ENCODE results near the gene CXCR4.

GRCh38 chr2:136136931-136137330, 19.0 kb upstream of the CXCR4 start:
- TF ChIP-seq, protein P1, sequence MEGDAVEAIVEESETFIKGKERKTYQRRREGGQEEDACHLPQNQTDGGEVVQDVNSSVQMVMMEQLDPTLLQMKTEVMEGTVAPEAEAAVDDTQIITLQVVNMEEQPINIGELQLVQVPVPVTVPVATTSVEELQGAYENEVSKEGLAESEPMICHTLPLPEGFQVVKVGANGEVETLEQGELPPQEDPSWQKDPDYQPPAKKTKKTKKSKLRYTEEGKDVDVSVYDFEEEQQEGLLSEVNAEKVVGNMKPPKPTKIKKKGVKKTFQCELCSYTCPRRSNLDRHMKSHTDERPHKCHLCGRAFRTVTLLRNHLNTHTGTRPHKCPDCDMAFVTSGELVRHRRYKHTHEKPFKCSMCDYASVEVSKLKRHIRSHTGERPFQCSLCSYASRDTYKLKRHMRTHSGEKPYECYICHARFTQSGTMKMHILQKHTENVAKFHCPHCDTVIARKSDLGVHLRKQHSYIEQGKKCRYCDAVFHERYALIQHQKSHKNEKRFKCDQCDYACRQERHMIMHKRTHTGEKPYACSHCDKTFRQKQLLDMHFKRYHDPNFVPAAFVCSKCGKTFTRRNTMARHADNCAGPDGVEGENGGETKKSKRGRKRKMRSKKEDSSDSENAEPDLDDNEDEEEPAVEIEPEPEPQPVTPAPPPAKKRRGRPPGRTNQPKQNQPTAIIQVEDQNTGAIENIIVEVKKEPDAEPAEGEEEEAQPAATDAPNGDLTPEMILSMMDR (IDR thresholded peaks at IDR 0.05): no peak
- TF ChIP-seq MAX (CRISPR knock-in tag; IDR thresholded peaks at IDR 0.05) (no peak), TEAD4 (CRISPR knock-in tag; IDR thresholded peaks at IDR 0.05) (no peak), ATF2 (CRISPR knock-in tag; IDR thresholded peaks at IDR 0.05; ENCODE audit: borderline replicate concordance, low read depth) (no peak), EMX1 (CRISPR knock-in tag; IDR thresholded peaks at IDR 0.05) (no peak), RORB (CRISPR knock-in tag; IDR thresholded peaks at IDR 0.05) (no peak)
- TF ChIP-seq, protein P2, sequence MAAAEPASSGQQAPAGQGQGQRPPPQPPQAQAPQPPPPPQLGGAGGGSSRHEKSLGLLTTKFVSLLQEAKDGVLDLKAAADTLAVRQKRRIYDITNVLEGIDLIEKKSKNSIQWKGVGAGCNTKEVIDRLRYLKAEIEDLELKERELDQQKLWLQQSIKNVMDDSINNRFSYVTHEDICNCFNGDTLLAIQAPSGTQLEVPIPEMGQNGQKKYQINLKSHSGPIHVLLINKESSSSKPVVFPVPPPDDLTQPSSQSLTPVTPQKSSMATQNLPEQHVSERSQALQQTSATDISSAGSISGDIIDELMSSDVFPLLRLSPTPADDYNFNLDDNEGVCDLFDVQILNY (CRISPR knock-in tag; IDR thresholded peaks at IDR 0.05): no peak
- TF ChIP-seq, protein P3, sequence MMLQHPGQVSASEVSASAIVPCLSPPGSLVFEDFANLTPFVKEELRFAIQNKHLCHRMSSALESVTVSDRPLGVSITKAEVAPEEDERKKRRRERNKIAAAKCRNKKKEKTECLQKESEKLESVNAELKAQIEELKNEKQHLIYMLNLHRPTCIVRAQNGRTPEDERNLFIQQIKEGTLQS (CRISPR knock-in tag; conservative IDR thresholded peaks at IDR 0.05): no peak

Data from WTC11 (cell line).